HG02759 (cell line): ENCODE measurements around the gene CYP24A1.
"Not testable (repeated sequence)": the region's sequence is repeated elsewhere in the genome, so short reads cannot be mapped to it uniquely, and the experiment has no call there.

ENCODE experiments used
- ATAC-seq: cut with Tn5 transposase; IDR thresholded peaks from one replicate; pipeline ENCODE4 v1.9.1; 2021; ENCODE audit warnings: mild to moderate bottlenecking, moderate library complexity; ENCODE audit not compliant: unreplicated experiment

Gene CYP24A1

GRCh38 chr20:54138427-54138826 is 35.4 kb downstream of the CYP24A1 start:
- no peak for ATAC-seq

GRCh38 chr20:54137115-54137514 is 36.7 kb downstream of the CYP24A1 start:
- no peak for ATAC-seq

GRCh38 chr20:54134445-54135220 is 39.2 kb downstream of the CYP24A1 start:
- ATAC-seq = no peak

GRCh38 chr20:54133434-54134427 is 40.1 kb downstream of the CYP24A1 start:
- ATAC-seq = no peak

- ATAC-seq = no peak
Observed at GRCh38 chr20:54132612-54133433, 41.0 kb downstream of the CYP24A1 start.

- ATAC-seq = no peak
Observed at GRCh38 chr20:54131675-54132611, 41.8 kb downstream of the CYP24A1 start.

- ATAC-seq = not testable (repeated sequence)
Observed at GRCh38 chr20:54131125-54131524, 42.7 kb downstream of the CYP24A1 start.

GRCh38 chr20:54129350-54129749 is 44.4 kb downstream of the CYP24A1 start:
- ATAC-seq = no peak

- ATAC-seq = no peak
Observed at GRCh38 chr20:54127855-54128574, 45.8 kb downstream of the CYP24A1 start.

- ATAC-seq = no peak
Observed at GRCh38 chr20:54126806-54127655, 46.8 kb downstream of the CYP24A1 start.

GRCh38 chr20:54126328-54126727 is 47.5 kb downstream of the CYP24A1 start:
- ATAC-seq = not testable (repeated sequence)

- ATAC-seq = no peak
Observed at GRCh38 chr20:54123587-54124180, 50.1 kb downstream of the CYP24A1 start.

- no peak for ATAC-seq
Observed at GRCh38 chr20:54122681-54123586, 50.9 kb downstream of the CYP24A1 start.

- ATAC-seq = no peak
Observed at GRCh38 chr20:54122189-54122588, 51.6 kb downstream of the CYP24A1 start.

- no peak for ATAC-seq
Observed at GRCh38 chr20:54119744-54120143, 54.0 kb downstream of the CYP24A1 start.

GRCh38 chr20:54118220-54119001 is 55.4 kb downstream of the CYP24A1 start:
- no peak for ATAC-seq
